Cardiac fibroblast (primary cell): ENCODE results near the gene TSC22D4.

Source experiments
- DNase-seq, 2 donors: peaks; one replicate each; pipeline versions ENCODE4 v3.0.0 to v3.0.0-alpha.2; 2010; ENCODE audit warnings: low read depth in 2 of 2
- H3K4me3 ChIP-seq, 2 donors: replicated peaks in 1 of 2; 1 replicate in 1 of 2; 2 replicates in 1 of 2; pipeline ENCODE4 v1.5.1; 2011; ENCODE audit warnings: low read depth in 2 of 2, low read length in 2 of 2, mild to moderate bottlenecking in 2 of 2, moderate library complexity in 1 of 2
- CTCF ChIP-seq: IDR thresholded peaks from one replicate; pipeline ENCODE4 v1.5.1; 2011; ENCODE audit warnings: low read depth, mild to moderate bottlenecking, low read length, inconsistent platforms

Gene TSC22D4

GRCh38 chr7:100516135-100516812 lies 37.3 kb upstream of the TSC22D4 start:
- TF ChIP-seq CTCF = no peak
- peak; percentile 86 to 94 for DNase-seq
- no peak overlapping the region for H3K4me3 ChIP-seq

GRCh38 chr7:100515072-100515532 lies 36.1 kb upstream of the TSC22D4 start:
- DNase-seq = peak; percentile 80
- no peak overlapping the region for H3K4me3 ChIP-seq
- no peak for TF ChIP-seq CTCF

GRCh38 chr7:100513212-100513810 lies 34.3 kb upstream of the TSC22D4 start:
- no peak for DNase-seq
- no peak overlapping the region for H3K4me3 ChIP-seq
- TF ChIP-seq CTCF = no peak

- TF ChIP-seq CTCF = no peak
- DNase-seq = no peak
Measured at GRCh38 chr7:100510437-100511239, 31.6 kb upstream of the TSC22D4 start.

GRCh38 chr7:100509231-100509630 lies 30.2 kb upstream of the TSC22D4 start:
- H3K4me3 ChIP-seq = no peak overlapping the region
- peak; percentile 88 to 93 for DNase-seq
- TF ChIP-seq CTCF = no peak

More at GRCh38 chr7:100510437-100511239, 31.6 kb upstream of the TSC22D4 start:
- no peak overlapping the region for H3K4me3 ChIP-seq

GRCh38 chr7:100506356-100506923 lies 27.4 kb upstream of the TSC22D4 start:
- no peak for TF ChIP-seq CTCF
- peak in 1 of 2 donors; percentile 23 for DNase-seq
- no peak overlapping the region for H3K4me3 ChIP-seq
